PFSK-1 (cell line): Measurements from ENCODE around the gene DISP2.

Experiments
- POLR2AphosphoS5 ChIP-seq: IDR thresholded peaks from 2 replicates; pipeline ENCODE4 v1.6.1; 2012; ENCODE audit warnings: low read depth, mild to moderate bottlenecking, control low read depth, low read length, moderate library complexity
- TAF1 ChIP-seq: IDR thresholded peaks from 2 replicates; pipeline ENCODE4 v1.6.1; 2012; ENCODE audit warnings: low read length, control low read depth, borderline replicate concordance; ENCODE audit not compliant: insufficient read depth
- TF ChIP-seq, protein P1 (sequence below), 2 experiments: IDR thresholded peaks; 2 replicates each; pipeline versions ENCODE4 v1.6.1 to v1.8.0; 2011 to 2012; ENCODE audit warnings: low read depth in 2 of 2, low read length in 2 of 2, control low read depth in 1 of 2, inconsistent platforms in 1 of 2, mild to moderate bottlenecking in 1 of 2, moderate library complexity in 1 of 2; ENCODE audit not compliant: insufficient read depth in 1 of 2

DNA sequence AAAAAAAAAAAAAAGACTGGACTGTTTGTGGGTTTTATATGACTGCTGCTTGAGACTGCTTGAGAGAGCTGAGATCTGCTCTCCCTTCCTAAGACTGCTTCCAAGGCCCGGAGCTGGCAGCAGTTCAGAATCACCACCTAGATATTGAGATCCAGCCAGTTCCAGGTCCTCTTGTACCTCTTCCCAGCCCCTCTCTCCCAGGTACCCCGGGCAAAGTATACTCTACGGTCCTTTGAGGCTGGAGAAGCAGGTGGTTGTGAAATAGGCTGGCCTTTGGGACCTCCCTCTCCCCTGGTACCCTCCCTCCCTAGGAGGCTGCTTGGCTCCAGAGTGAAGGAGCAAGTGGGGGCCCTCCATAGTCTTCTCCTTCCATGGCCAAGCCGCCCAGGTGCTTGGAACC is 70.2 kb downstream of the DISP2 start:
- TF ChIP-seq POLR2AphosphoS5 (no peak), TAF1 (no peak)
- TF ChIP-seq, protein P1, sequence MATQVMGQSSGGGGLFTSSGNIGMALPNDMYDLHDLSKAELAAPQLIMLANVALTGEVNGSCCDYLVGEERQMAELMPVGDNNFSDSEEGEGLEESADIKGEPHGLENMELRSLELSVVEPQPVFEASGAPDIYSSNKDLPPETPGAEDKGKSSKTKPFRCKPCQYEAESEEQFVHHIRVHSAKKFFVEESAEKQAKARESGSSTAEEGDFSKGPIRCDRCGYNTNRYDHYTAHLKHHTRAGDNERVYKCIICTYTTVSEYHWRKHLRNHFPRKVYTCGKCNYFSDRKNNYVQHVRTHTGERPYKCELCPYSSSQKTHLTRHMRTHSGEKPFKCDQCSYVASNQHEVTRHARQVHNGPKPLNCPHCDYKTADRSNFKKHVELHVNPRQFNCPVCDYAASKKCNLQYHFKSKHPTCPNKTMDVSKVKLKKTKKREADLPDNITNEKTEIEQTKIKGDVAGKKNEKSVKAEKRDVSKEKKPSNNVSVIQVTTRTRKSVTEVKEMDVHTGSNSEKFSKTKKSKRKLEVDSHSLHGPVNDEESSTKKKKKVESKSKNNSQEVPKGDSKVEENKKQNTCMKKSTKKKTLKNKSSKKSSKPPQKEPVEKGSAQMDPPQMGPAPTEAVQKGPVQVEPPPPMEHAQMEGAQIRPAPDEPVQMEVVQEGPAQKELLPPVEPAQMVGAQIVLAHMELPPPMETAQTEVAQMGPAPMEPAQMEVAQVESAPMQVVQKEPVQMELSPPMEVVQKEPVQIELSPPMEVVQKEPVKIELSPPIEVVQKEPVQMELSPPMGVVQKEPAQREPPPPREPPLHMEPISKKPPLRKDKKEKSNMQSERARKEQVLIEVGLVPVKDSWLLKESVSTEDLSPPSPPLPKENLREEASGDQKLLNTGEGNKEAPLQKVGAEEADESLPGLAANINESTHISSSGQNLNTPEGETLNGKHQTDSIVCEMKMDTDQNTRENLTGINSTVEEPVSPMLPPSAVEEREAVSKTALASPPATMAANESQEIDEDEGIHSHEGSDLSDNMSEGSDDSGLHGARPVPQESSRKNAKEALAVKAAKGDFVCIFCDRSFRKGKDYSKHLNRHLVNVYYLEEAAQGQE (IDR thresholded peaks at IDR 0.05; ENCODE audit: insufficient read depth in 1 of 2, low read depth in 2 of 2, low read length in 2 of 2) = no peak
